ENCODE data around the gene ADAM33. TPM values are rescaled to one million over a fixed set of nuclear protein-coding genes. Genes with fewer than 3 reads are reported as not detected.
A peak's percentile ranks its signal among the peaks of the same experiment; 100 is the strongest.

The ADAM33 gene
- total RNA-seq, 2 experiments from 2014 or later: not detected

DNA sequence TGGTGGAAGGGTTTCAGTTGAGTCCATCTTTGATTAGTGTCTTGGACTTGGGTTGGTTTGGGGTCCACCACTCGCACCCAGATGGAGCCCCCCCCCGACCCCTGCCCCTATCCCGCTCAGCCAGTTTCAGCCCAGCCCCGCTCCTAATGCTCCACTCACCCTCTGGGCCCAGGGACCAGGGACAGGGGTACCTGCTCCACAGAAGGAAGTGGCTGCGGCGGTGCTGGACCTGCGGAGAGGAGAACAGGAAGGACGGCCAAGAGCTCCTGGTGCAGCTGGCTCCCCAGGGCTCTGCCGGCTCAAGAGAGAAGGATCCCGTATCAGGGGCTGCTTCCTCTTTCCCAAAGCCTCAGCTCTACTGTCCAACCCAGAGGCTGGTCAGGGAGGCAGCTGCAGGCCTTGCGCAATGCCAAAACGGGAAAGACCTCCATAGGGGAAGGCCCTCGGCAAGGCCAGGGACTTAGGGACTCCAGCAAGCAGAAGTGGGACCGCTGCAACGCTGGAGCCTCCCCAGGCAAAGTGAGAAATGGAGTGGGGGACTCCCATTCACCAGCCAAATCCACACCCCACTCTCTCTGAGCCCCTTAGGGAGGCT is 30.6 kb upstream of the ADAM33 start, which contains the start of gene SIGLEC1:
SIGLEC1 (minus strand) TSS at position 322 of the 595 bp plus-strand sequence. CDS start 5,472 bp downstream, outside the sequence.
- peaks cover 5% of the 10 kb centered on the region for H3K4me1 ChIP-seq (ENCODE audit: insufficient read depth, low read length)
- DNase-seq (peak in 3 of 14 experiments; percentile 20 to 72 (median 68)), ATAC-seq (ENCODE audit: poor library complexity) (no peak)
- H3K27me3 Mint-ChIP-seq: peaks cover 17% of the 10 kb centered on the region
- no peaks in the 10 kb centered on the region for H3K4me1 Mint-ChIP-seq (ENCODE audit: low read depth)
- ChIA-PET POLR2A (no interaction called here), CTCF (no interaction called here)
- H3K36me3 ChIP-seq (ENCODE audit: insufficient read depth, low read length): no peaks in the 10 kb centered on the region
- no peaks in the 10 kb centered on the region for H3K36me3 Mint-ChIP-seq (ENCODE audit: low read depth)
- no peak within 1 kb of the TSS for H3K27ac ChIP-seq (ENCODE audit: low read depth in 1 of 2, low read length in 2 of 2)
- TF ChIP-seq, protein P1, sequence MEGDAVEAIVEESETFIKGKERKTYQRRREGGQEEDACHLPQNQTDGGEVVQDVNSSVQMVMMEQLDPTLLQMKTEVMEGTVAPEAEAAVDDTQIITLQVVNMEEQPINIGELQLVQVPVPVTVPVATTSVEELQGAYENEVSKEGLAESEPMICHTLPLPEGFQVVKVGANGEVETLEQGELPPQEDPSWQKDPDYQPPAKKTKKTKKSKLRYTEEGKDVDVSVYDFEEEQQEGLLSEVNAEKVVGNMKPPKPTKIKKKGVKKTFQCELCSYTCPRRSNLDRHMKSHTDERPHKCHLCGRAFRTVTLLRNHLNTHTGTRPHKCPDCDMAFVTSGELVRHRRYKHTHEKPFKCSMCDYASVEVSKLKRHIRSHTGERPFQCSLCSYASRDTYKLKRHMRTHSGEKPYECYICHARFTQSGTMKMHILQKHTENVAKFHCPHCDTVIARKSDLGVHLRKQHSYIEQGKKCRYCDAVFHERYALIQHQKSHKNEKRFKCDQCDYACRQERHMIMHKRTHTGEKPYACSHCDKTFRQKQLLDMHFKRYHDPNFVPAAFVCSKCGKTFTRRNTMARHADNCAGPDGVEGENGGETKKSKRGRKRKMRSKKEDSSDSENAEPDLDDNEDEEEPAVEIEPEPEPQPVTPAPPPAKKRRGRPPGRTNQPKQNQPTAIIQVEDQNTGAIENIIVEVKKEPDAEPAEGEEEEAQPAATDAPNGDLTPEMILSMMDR (IDR thresholded peaks at IDR 0.05): no peak
- no peaks in the 10 kb centered on the region for H3K9me3 ChIP-seq (ENCODE audit: control insufficient read depth in 1 of 2, insufficient read depth in 1 of 2, low read length in 2 of 2)
- H3K4me3 ChIP-seq (ENCODE audit: low read length): no peak within 1 kb of the TSS
- no peak within 1 kb of the TSS for H3K27ac Mint-ChIP-seq
- H3K27me3 ChIP-seq (ENCODE audit: control insufficient read depth in 1 of 2, insufficient read depth in 2 of 2, low read length in 2 of 2): no peaks in the 10 kb centered on the region
- H3K9me3 Mint-ChIP-seq: no peaks in the 10 kb centered on the region
- intact Hi-C loops (cut with DNase I, micrococcal nuclease): loop anchor here in 1 of 2 experiments (5.0 kb wide), 1 partner anchor 150 kb away; no protein-coding TSS in a partner anchor
- no peak within 1 kb of the TSS for H3K4me3 Mint-ChIP-seq

DNA sequence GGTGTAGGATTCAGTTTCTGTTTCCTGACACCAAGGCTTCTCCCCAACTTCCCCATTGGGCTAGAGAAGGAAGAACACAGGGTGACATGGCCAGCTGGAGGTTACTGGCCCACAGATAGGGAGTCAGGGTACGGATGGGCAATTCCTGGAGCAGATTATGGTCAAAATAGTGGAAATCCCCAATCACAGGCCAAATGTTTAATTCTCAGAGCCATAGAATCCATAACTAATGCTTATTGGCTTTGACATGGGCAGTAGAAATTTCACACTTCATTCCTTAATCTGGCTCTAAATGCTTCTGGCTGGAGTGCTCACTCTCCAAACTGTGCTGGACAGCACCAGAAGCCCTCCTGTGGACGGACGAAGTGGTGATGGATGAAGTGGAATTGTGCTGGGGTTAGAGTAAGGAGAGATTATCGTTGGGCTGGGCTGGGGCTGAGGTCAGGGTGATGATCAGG is 29.7 kb upstream of the ADAM33 start:
- no peak overlapping the region for H3K27ac ChIP-seq (ENCODE audit: low read depth in 1 of 2, low read length in 2 of 2)
- peaks cover 5% of the 10 kb centered on the region for H3K4me1 ChIP-seq (ENCODE audit: insufficient read depth, low read length)
- H3K4me3 ChIP-seq (ENCODE audit: low read length): no peak overlapping the region
- DNase-seq: peak in 1 of 14 experiments; percentile 31
- no peaks in the 10 kb centered on the region for H3K36me3 ChIP-seq (ENCODE audit: insufficient read depth, low read length)
- Mint-ChIP-seq H3K36me3 (ENCODE audit: low read depth) (no peaks in the 10 kb centered on the region), H3K27me3 (peaks cover 12% of the 10 kb centered on the region), H3K4me3 (no peak overlapping the region), H3K9me3 (no peaks in the 10 kb centered on the region), H3K4me1 (ENCODE audit: low read depth) (no peaks in the 10 kb centered on the region), H3K27ac (no peak overlapping the region)
- no peaks in the 10 kb centered on the region for H3K9me3 ChIP-seq (ENCODE audit: control insufficient read depth in 1 of 2, insufficient read depth in 1 of 2, low read length in 2 of 2)
- no peak for ATAC-seq (ENCODE audit: poor library complexity)
- ChIA-PET POLR2A (interaction anchor here (0.6 kb wide), 1 partner anchor 378 kb away, joined by 3 read pairs; no protein-coding TSS in a partner anchor), CTCF (interaction anchor here (0.6 to 1.8 kb wide), 9 partner anchors 9 to 658 kb away, joined by 3 to 18 read pairs (median 4); partner anchors contain the start of gene ADISSP)
- intact Hi-C loops (cut with DNase I, micrococcal nuclease): loop anchor here in 1 of 2 experiments (5.0 kb wide), 1 partner anchor 149 kb away; no protein-coding TSS in a partner anchor
- H3K27me3 ChIP-seq (ENCODE audit: control insufficient read depth in 1 of 2, insufficient read depth in 2 of 2, low read length in 2 of 2): no peaks in the 10 kb centered on the region
- TF ChIP-seq, protein P1 (IDR thresholded peaks at IDR 0.05): no peak

DNA sequence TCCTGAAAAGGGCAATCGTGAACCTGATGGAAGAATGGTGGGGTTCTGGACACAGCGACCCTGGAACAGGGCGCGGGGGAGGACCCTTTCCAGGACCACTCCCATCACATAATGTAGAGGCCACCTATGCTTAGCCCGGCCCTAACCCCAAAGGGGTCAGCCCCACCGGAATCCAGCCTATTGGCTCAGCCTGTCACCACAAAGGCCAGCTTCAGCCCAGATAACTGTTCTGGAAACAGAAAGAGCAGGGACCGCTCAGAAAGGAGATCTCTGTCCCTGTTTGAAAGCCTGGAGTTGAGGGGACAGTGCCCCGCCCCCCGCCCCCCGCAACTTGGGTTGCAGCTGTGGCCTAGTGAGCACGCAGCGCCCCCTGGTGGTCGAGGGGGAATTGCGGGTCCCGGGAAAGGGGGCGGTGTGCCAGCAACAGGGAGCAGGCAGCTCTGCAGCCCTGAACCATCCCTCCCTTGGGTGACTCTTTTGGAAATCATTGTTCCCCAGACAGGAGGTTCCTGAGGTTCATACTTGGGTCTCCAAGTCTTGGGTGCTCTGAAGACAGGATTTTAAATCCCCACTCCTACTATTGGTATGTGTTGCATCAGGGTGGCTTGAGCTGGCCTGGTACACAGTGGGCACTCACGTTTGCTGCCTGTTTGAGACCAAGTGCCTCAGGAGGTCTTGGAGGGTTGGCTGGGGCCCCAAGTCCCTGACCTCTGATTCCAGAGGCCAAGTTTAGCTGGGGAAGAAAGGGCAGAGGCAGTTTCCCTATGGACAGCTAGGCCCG is 29.1 kb upstream of the ADAM33 start:
- H3K4me3 Mint-ChIP-seq: no peak overlapping the region
- peak; percentile 50 to 82 (median 70) for DNase-seq
- ATAC-seq (ENCODE audit: poor library complexity): peak; percentile 61

More for the DNA sequence above, 29.1 kb upstream of the ADAM33 start:
- Histone ChIP-seq H3K27ac (ENCODE audit: low read depth in 1 of 2, low read length in 2 of 2) (no peak overlapping the region), H3K36me3 (ENCODE audit: insufficient read depth, low read length) (no peaks in the 10 kb centered on the region), H3K4me3 (ENCODE audit: low read length) (no peak overlapping the region), H3K9me3 (ENCODE audit: control insufficient read depth in 1 of 2, insufficient read depth in 1 of 2, low read length in 2 of 2) (no peaks in the 10 kb centered on the region), H3K4me1 (ENCODE audit: insufficient read depth, low read length) (peaks cover 5% of the 10 kb centered on the region), H3K27me3 (ENCODE audit: control insufficient read depth in 1 of 2, insufficient read depth in 2 of 2, low read length in 2 of 2) (no peaks in the 10 kb centered on the region)
- TF ChIP-seq, protein P1 (IDR thresholded peaks at IDR 0.05): peak; percentile 93
- ChIA-PET CTCF (interaction anchor here (0.6 to 1.8 kb wide), 10 partner anchors 9 to 657 kb away, joined by 3 to 18 read pairs (median 4); partner anchors contain the start of gene ADISSP), POLR2A (interaction anchor here (0.6 kb wide), 1 partner anchor 378 kb away, joined by 3 read pairs; no protein-coding TSS in a partner anchor)
- no peaks in the 10 kb centered on the region for H3K4me1 Mint-ChIP-seq (ENCODE audit: low read depth)
- H3K27ac Mint-ChIP-seq: no peak overlapping the region
- no peaks in the 10 kb centered on the region for H3K9me3 Mint-ChIP-seq
- peaks cover 8% of the 10 kb centered on the region for H3K27me3 Mint-ChIP-seq
- H3K36me3 Mint-ChIP-seq (ENCODE audit: low read depth): no peaks in the 10 kb centered on the region
- intact Hi-C loops (cut with DNase I, micrococcal nuclease): loop anchor here in 1 of 2 experiments (5.0 kb wide), 1 partner anchor 149 kb away; no protein-coding TSS in a partner anchor
